GM12891 (cell line): ENCODE measurements around the gene GRIN2C.

Experiments
- PAX5 ChIP-seq: IDR thresholded peaks from 2 replicates; pipeline ENCODE4 v1.6.1; 2011; ENCODE audit warnings: low read length, moderate library complexity, mild to moderate bottlenecking; ENCODE audit not compliant: insufficient read depth, severe bottlenecking
- POLR2A ChIP-seq: IDR thresholded peaks from 2 replicates; pipeline ENCODE4 v1.6.1; 2011; ENCODE audit warnings: low read depth, low read length, control low read depth
- POLR2AphosphoS5 ChIP-seq: IDR thresholded peaks from 2 replicates; pipeline ENCODE4 v1.6.1; 2011; ENCODE audit warnings: low read depth, low read length, control low read depth
- POU2F2 ChIP-seq: IDR thresholded peaks from 2 replicates; pipeline ENCODE4 v1.6.1; 2011; ENCODE audit warnings: low read depth, mild to moderate bottlenecking, control low read depth, low read length, moderate library complexity
- SPI1 ChIP-seq: IDR thresholded peaks from 2 replicates; pipeline ENCODE4 v1.6.1; 2011; ENCODE audit warnings: low read depth, low read length, control low read depth
- TAF1 ChIP-seq: IDR thresholded peaks from 2 replicates; pipeline ENCODE4 v1.6.1; 2011; ENCODE audit warnings: low read depth, low read length, control low read depth

DNA sequence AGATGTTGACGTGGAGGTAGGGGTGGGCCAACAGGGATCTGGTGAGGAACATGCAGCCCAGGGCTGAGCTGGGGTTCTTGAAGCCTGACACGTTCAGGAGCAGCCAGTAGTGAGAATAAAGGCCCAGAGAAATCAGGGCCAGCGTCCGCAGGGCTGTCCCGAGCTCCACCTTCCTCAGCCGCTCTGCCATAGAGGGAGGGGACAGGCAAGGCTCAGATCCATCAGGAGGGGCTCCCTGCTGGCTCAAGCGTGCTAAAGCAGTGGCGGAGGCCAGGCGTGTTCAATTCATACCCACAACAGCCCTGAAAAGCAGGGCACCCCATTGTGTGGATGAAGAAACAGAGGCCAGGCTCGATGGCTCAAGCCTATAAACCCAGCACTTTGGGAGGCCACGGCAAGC lies 21.4 kb upstream of the GRIN2C start:
- TF ChIP-seq TAF1 (no peak), SPI1 (no peak), POLR2A (no peak), POLR2AphosphoS5 (no peak), POU2F2 (no peak), PAX5 (no peak)
